RWPE2 (cell line): Measurements from ENCODE around the gene NCAM1.

ENCODE experiments used
- ATAC-seq: fragments of 200-7000 bp; cut with Tn5 transposase; 3 replicates; pipeline ENCODE4 v1.9.1; 2021; ENCODE audit warnings: low read depth
- DNase-seq: peaks from one replicate; pipeline ENCODE4 v3.0.0-alpha.2; 2020; ENCODE audit warnings: low spot score
- H3K27ac ChIP-seq: fragments of 450-650 bp; 2 replicates; pipeline ENCODE4 v1.5.1; 2017; ENCODE audit warnings: mild to moderate bottlenecking; ENCODE audit not compliant: poor library complexity, severe bottlenecking
- H3K27me3 ChIP-seq: fragments of 250-450 bp; sonication (Bioruptor Pico); 2 replicates; pipeline ENCODE4 v1.5.1; 2021; ENCODE audit warnings: mild to moderate bottlenecking, moderate library complexity; ENCODE audit not compliant: insufficient read depth, poor library complexity, severe bottlenecking
- H3K36me3 ChIP-seq: fragments of 250-450 bp; sonication (Bioruptor Pico); 2 replicates; pipeline ENCODE4 v1.5.1; 2020; ENCODE audit warnings: low read depth, mild to moderate bottlenecking, moderate library complexity
- H3K4me1 ChIP-seq: fragments of 250-450 bp; sonication (Bioruptor Pico); 2 replicates; pipeline ENCODE4 v1.5.1; 2021; ENCODE audit warnings: mild to moderate bottlenecking, moderate library complexity; ENCODE audit not compliant: insufficient read depth, poor library complexity, severe bottlenecking
- H3K4me3 ChIP-seq: fragments of 250-450 bp; sonication (Bioruptor Pico); 2 replicates; pipeline ENCODE4 v1.5.1; 2021; ENCODE audit warnings: mild to moderate bottlenecking, moderate library complexity; ENCODE audit not compliant: severe bottlenecking
- H3K9me3 ChIP-seq: fragments of 250-450 bp; sonication (Bioruptor Pico); 2 replicates; pipeline ENCODE4 v1.5.1; 2021; ENCODE audit warnings: mild to moderate bottlenecking, moderate library complexity; ENCODE audit not compliant: severe bottlenecking
- TF ChIP-seq, protein P1 (sequence below): fragments of 450-650 bp; IDR thresholded peaks from one replicate; pipeline ENCODE4 v1.5.1; 2017; ENCODE audit warnings: mild to moderate bottlenecking, moderate library complexity; ENCODE audit not compliant: poor library complexity, severe bottlenecking

The NCAM1 gene

DNA sequence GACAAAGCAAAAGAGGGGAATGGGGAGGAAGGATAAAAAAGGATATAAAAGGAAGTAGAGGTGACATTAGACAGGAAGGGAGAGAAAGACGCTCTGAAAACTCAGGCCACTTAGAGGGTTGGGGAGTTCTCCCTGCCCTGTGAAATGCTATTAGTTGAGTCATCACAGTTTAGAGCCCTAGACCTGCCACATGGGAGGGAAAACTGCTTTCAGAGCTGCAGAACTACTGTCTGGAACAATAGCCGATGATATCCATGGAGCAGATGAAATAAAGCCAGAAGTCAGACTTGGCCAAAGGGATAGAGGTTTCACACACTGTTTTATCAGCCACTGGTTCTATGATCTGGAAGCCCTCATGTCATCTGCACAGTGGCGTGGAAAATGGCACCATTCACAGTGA lies 157.9 kb downstream of the NCAM1 start:
- H3K9me3 ChIP-seq, result no peaks in the 10 kb centered on the region
- no peaks in the 10 kb centered on the region for H3K36me3 ChIP-seq
- no peak for ATAC-seq
- TF ChIP-seq, protein P1, sequence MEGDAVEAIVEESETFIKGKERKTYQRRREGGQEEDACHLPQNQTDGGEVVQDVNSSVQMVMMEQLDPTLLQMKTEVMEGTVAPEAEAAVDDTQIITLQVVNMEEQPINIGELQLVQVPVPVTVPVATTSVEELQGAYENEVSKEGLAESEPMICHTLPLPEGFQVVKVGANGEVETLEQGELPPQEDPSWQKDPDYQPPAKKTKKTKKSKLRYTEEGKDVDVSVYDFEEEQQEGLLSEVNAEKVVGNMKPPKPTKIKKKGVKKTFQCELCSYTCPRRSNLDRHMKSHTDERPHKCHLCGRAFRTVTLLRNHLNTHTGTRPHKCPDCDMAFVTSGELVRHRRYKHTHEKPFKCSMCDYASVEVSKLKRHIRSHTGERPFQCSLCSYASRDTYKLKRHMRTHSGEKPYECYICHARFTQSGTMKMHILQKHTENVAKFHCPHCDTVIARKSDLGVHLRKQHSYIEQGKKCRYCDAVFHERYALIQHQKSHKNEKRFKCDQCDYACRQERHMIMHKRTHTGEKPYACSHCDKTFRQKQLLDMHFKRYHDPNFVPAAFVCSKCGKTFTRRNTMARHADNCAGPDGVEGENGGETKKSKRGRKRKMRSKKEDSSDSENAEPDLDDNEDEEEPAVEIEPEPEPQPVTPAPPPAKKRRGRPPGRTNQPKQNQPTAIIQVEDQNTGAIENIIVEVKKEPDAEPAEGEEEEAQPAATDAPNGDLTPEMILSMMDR, result no peak
- no peaks in the 10 kb centered on the region for H3K4me1 ChIP-seq
- H3K4me3 ChIP-seq, result no peak overlapping the region
- DNase-seq, result no peak
- peaks cover 23% of the 10 kb centered on the region for H3K27me3 ChIP-seq
- H3K27ac ChIP-seq, result no peak overlapping the region

- no peak for ATAC-seq
- H3K27me3 ChIP-seq, result peaks cover 23% of the 10 kb centered on the region
- no peaks in the 10 kb centered on the region for H3K4me1 ChIP-seq
- H3K27ac ChIP-seq, result no peak overlapping the region
- TF ChIP-seq, protein P1, result no peak
- no peak for DNase-seq
- no peaks in the 10 kb centered on the region for H3K9me3 ChIP-seq
- no peaks in the 10 kb centered on the region for H3K36me3 ChIP-seq
- no peak overlapping the region for H3K4me3 ChIP-seq
Measured at GRCh38 chr11:113119966-113120736, 158.9 kb downstream of the NCAM1 start.

GRCh38 chr11:113121746-113122145 lies 160.5 kb downstream of the NCAM1 start:
- Histone ChIP-seq H3K4me1 (no peaks in the 10 kb centered on the region), H3K27ac (no peak overlapping the region), H3K36me3 (no peaks in the 10 kb centered on the region), H3K9me3 (no peaks in the 10 kb centered on the region), H3K4me3 (no peak overlapping the region), H3K27me3 (peaks cover 11% of the 10 kb centered on the region)
- no peak for DNase-seq
- ATAC-seq, result no peak
- TF ChIP-seq, protein P1, result no peak

GRCh38 chr11:113124006-113124405 lies 162.8 kb downstream of the NCAM1 start:
- Histone ChIP-seq H3K27me3 (peaks cover 9% of the 10 kb centered on the region), H3K4me3 (no peak overlapping the region), H3K36me3 (no peaks in the 10 kb centered on the region), H3K9me3 (no peaks in the 10 kb centered on the region), H3K27ac (no peak overlapping the region), H3K4me1 (no peaks in the 10 kb centered on the region)
- no peak for ATAC-seq
- DNase-seq, result no peak
- TF ChIP-seq, protein P1, result no peak

GRCh38 chr11:113124578-113124977 lies 163.4 kb downstream of the NCAM1 start:
- no peak overlapping the region for H3K27ac ChIP-seq
- no peak overlapping the region for H3K4me3 ChIP-seq
- H3K4me1 ChIP-seq, result no peaks in the 10 kb centered on the region
- DNase-seq (no peak), ATAC-seq (no peak)
- peaks cover 9% of the 10 kb centered on the region for H3K27me3 ChIP-seq
- TF ChIP-seq, protein P1, result no peak
- no peaks in the 10 kb centered on the region for H3K9me3 ChIP-seq
- H3K36me3 ChIP-seq, result no peaks in the 10 kb centered on the region
